Kidney (tissue), 14 donors: ENCODE measurements around the gene TCAIM. TPM values are rescaled to one million over a fixed set of nuclear protein-coding genes. Genes with fewer than 3 reads are reported as not detected.

ENCODE experiments used
- DNase-seq, 5 donors: peaks; one replicate each; pipeline ENCODE4 v3.0.0-alpha.2; 2013 to 2020
- FAIRE-seq: peaks from 2 replicates; lab custom pipeline; 2012; peaks lifted over from hg19 to GRCh38; lab: Jason Lieb, UNC
- H3K27ac ChIP-seq, 2 donors: one replicate each; pipeline ENCODE4 v1.7.0; 2013; ENCODE audit warnings: low read depth in 2 of 2, low read length in 2 of 2, inconsistent platforms in 1 of 2
- H3K27me3 ChIP-seq: one replicate; pipeline ENCODE4 v1.7.1; 2013; ENCODE audit warnings: low read length, inconsistent platforms; ENCODE audit not compliant: control insufficient read depth, insufficient read depth
- H3K36me3 ChIP-seq, 3 donors: one replicate each; pipeline versions ENCODE4 v1.7.0 to v1.7.1; 2013; ENCODE audit warnings: low read length in 3 of 3, control low read depth in 1 of 3, inconsistent platforms in 1 of 3; ENCODE audit not compliant: insufficient read depth in 3 of 3, control insufficient read depth in 2 of 3
- H3K4me1 ChIP-seq, 3 donors: one replicate each; pipeline versions ENCODE4 v1.7.0 to v1.7.1; 2013; ENCODE audit warnings: low read length in 3 of 3, inconsistent platforms in 1 of 3, low read depth in 1 of 3; ENCODE audit not compliant: control insufficient read depth in 2 of 3, insufficient read depth in 2 of 3
- H3K4me3 ChIP-seq, 3 donors: one replicate each; pipeline versions ENCODE4 v1.7.0 to v1.8.1; 2013; ENCODE audit warnings: low read length in 3 of 3, control low read depth in 1 of 3, inconsistent platforms in 1 of 3
- H3K9ac ChIP-seq, 3 donors: one replicate each; pipeline versions ENCODE4 v1.7.0 to v1.7.1; 2013; ENCODE audit warnings: low read length in 3 of 3, control low read depth in 1 of 3, inconsistent platforms in 1 of 3
- H3K9me3 ChIP-seq, 3 donors: one replicate each; pipeline versions ENCODE4 v1.7.0 to v1.7.1; 2013; ENCODE audit warnings: low read length in 3 of 3, control low read depth in 1 of 3, inconsistent platforms in 1 of 3; ENCODE audit not compliant: control insufficient read depth in 2 of 3, insufficient read depth in 1 of 3
- intact Hi-C: fragments of 100-400 bp; cut with DNase I; formaldehyde crosslinking; loops from one replicate; pipeline ENCODE4 v1.11.1; 2022
- polyA plus RNA-seq: library from polyadenylated mRNA; stranded (reverse); fragments of 350-450 nt; fragmentation: Illumina TruSeq; extraction: RNeasy Lipid Tissue Mini Kit (QIAGEN cat#74804); gene quantifications from one replicate; pipeline ENCODE4 v1.2.3, GENCODE V29; 2014; ENCODE audit warnings: low read depth, low replicate concordance; ENCODE audit not compliant: insufficient read depth
- total RNA-seq: library from RNA; stranded (reverse); fragmentation: NEBNext Ultra II Directional; extraction: Animal tissue kit (Norgen Biotek cat#: 25700); gene quantifications from one replicate; pipeline ENCODE4 v1.2.1, GENCODE V29; 2021
- TF ChIP-seq, protein P1 (sequence below): IDR thresholded peaks from 3 replicates; pipeline ENCODE4 v1.5.1; 2012; ENCODE audit warnings: mild to moderate bottlenecking, moderate library complexity, borderline replicate concordance; ENCODE audit not compliant: insufficient read depth; ENCODE audit errors: extremely low read depth
- donor health status: control.
- donor health status: control.
- donor health status: control.
- donor health status: control.
- donor health status: control.
- donor health status: DM: yes; HTN: yes; CAD: no.
- donor health status: Normal renal cell carcinoma (clear cell type).

TCAIM gene
- total and polyA plus RNA-seq, 2 donors from 2014 or later, result 26.5 to 30.4 TPM

GRCh38 chr3:44455318-44455717 lies 116.8 kb downstream of the TCAIM start:
- no peak for FAIRE-seq
- peaks cover 0 to 5% (median 0%) of the 10 kb centered on the region in 3 donors for H3K9me3 ChIP-seq
- peaks cover 5 to 47% (median 25%) of the 10 kb centered on the region in 3 donors for H3K36me3 ChIP-seq
- no peaks in the 10 kb centered on the region for H3K4me1 ChIP-seq
- H3K4me3 ChIP-seq, result no peak overlapping the region
- TF ChIP-seq, protein P1, sequence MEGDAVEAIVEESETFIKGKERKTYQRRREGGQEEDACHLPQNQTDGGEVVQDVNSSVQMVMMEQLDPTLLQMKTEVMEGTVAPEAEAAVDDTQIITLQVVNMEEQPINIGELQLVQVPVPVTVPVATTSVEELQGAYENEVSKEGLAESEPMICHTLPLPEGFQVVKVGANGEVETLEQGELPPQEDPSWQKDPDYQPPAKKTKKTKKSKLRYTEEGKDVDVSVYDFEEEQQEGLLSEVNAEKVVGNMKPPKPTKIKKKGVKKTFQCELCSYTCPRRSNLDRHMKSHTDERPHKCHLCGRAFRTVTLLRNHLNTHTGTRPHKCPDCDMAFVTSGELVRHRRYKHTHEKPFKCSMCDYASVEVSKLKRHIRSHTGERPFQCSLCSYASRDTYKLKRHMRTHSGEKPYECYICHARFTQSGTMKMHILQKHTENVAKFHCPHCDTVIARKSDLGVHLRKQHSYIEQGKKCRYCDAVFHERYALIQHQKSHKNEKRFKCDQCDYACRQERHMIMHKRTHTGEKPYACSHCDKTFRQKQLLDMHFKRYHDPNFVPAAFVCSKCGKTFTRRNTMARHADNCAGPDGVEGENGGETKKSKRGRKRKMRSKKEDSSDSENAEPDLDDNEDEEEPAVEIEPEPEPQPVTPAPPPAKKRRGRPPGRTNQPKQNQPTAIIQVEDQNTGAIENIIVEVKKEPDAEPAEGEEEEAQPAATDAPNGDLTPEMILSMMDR, result no peak
- no peak overlapping the region for H3K9ac ChIP-seq
- intact Hi-C loops, result no loop called here
- H3K27ac ChIP-seq, result no peak overlapping the region
- H3K27me3 ChIP-seq, result no peaks in the 10 kb centered on the region
- no peak for DNase-seq

Other genes starting within 250 kb of the TCAIM start
- gene TOPAZ1, start 96.9 kb upstream of the TCAIM start, total RNA-seq, result not detected
- not detected for gene TOPAZ1, start 96.9 kb upstream of the TCAIM start, polyA plus RNA-seq
- 19.6 TPM for gene ZNF445, start 138.9 kb downstream of the TCAIM start, total RNA-seq
- gene ZNF445, start 138.9 kb downstream of the TCAIM start, polyA plus RNA-seq, result 2.3 TPM
- gene ZKSCAN7, start 216.4 kb downstream of the TCAIM start, total RNA-seq, result 7.9 TPM
- gene ZKSCAN7, start 216.4 kb downstream of the TCAIM start, polyA plus RNA-seq, result 2.2 TPM
- 5.3 TPM for gene ZNF660, start 246.2 kb downstream of the TCAIM start, total RNA-seq
- gene ZNF660, start 246.2 kb downstream of the TCAIM start, polyA plus RNA-seq, result 0.69 TPM